GM23338 (cell line): ENCODE measurements around the gene LHX5. TPM values are rescaled to one million over a fixed set of nuclear protein-coding genes. Genes with fewer than 3 reads are reported as not detected.

Experiments
- ATAC-seq: fragments of 200-7000 bp; cut with Tn5 transposase; 3 replicates; pipeline ENCODE4 v1.9.1; 2020
- DNase-seq: peaks from one replicate; pipeline ENCODE4 v3.0.0-alpha.2; 2015; ENCODE audit warnings: low spot score
- H2AFZ ChIP-seq: fragments of 200-600 bp; sonication (generic); 2 replicates; pipeline ENCODE4 v1.8.0; 2016; ENCODE audit warnings: antibody characterized with exemption, mild to moderate bottlenecking, moderate library complexity
- H3F3A ChIP-seq: fragments of 200-600 bp; sonication (generic); replicated peaks from 2 replicates; pipeline ENCODE4 v1.8.0; 2017; ENCODE audit warnings: antibody characterized with exemption, mixed run types, low read depth
- H3K27ac ChIP-seq: fragments of 200-600 bp; sonication (generic); 2 replicates; pipeline ENCODE4 v1.6.1; 2016; ENCODE audit warnings: low read depth
- H3K27me3 ChIP-seq: fragments of 200-600 bp; sonication (generic); 2 replicates; pipeline ENCODE4 v1.8.0; 2016; ENCODE audit warnings: mild to moderate bottlenecking, mixed run types, moderate library complexity; ENCODE audit not compliant: insufficient read depth
- H3K36me3 ChIP-seq: fragments of 200-600 bp; sonication (generic); 2 replicates; pipeline ENCODE4 v1.8.0; 2016; ENCODE audit warnings: mild to moderate bottlenecking; ENCODE audit not compliant: insufficient read depth
- H3K4me1 ChIP-seq: fragments of 200-600 bp; sonication (generic); 2 replicates; pipeline ENCODE4 v1.8.0; 2016; ENCODE audit warnings: mild to moderate bottlenecking, moderate library complexity; ENCODE audit not compliant: insufficient read depth
- H3K4me2 ChIP-seq: fragments of 200-600 bp; sonication (generic); 2 replicates; pipeline ENCODE4 v1.7.1; 2017; ENCODE audit warnings: mixed run types
- H3K4me3 ChIP-seq: fragments of 200-600 bp; sonication (generic); 2 replicates; pipeline ENCODE4 v1.6.1; 2016; ENCODE audit warnings: mixed run types
- H3K79me2 ChIP-seq: fragments of 200-600 bp; sonication (generic); replicated peaks from 2 replicates; pipeline ENCODE4 v1.8.0; 2017; ENCODE audit warnings: mild to moderate bottlenecking; ENCODE audit not compliant: insufficient read depth
- H3K9me2 ChIP-seq: fragments of 200-600 bp; sonication (generic); 2 replicates; pipeline ENCODE4 v1.8.0; 2017; ENCODE audit not compliant: insufficient read depth
- H4K20me1 ChIP-seq: fragments of 200-600 bp; sonication (generic); replicated peaks from 2 replicates; pipeline ENCODE4 v1.8.0; 2017; ENCODE audit warnings: mild to moderate bottlenecking; ENCODE audit not compliant: insufficient read depth
- H3K27ac Mint-ChIP-seq: 2 replicates; pipeline ENCODE4 v1.8.0; 2020; ENCODE audit warnings: inconsistent platforms, mild to moderate bottlenecking, moderate library complexity, mixed read lengths
- H3K27me3 Mint-ChIP-seq: 3 replicates; pipeline ENCODE4 v1.8.0; 2022; ENCODE audit warnings: low read depth, mild to moderate bottlenecking, moderate library complexity, mixed read lengths, inconsistent platforms; ENCODE audit not compliant: insufficient read depth, poor library complexity
- H3K36me3 Mint-ChIP-seq: 3 replicates; pipeline ENCODE4 v1.8.0; 2021; ENCODE audit warnings: low read depth, mild to moderate bottlenecking, inconsistent platforms, moderate library complexity, mixed read lengths
- H3K4me1 Mint-ChIP-seq: 3 replicates; pipeline ENCODE4 v1.8.0; 2020; ENCODE audit warnings: mild to moderate bottlenecking, inconsistent platforms, mixed read lengths
- H3K4me3 Mint-ChIP-seq: 3 replicates; pipeline ENCODE4 v1.8.0; 2021; ENCODE audit warnings: moderate library complexity, mild to moderate bottlenecking, inconsistent platforms, mixed read lengths
- H3K9me3 Mint-ChIP-seq: 3 replicates; pipeline ENCODE4 v1.8.0; 2020; ENCODE audit warnings: moderate library complexity, mild to moderate bottlenecking, inconsistent platforms, mixed read lengths
- CREB1 ChIP-seq: fragments of 250-450 bp; sonication (Bioruptor Pico); IDR thresholded peaks from 2 replicates; pipeline ENCODE4 v1.5.0; 2020; ENCODE audit warnings: low read depth, mild to moderate bottlenecking, moderate library complexity
- EZH2 ChIP-seq: fragments of 200-600 bp; sonication (generic); IDR thresholded peaks from one replicate; pipeline ENCODE4 v1.8.0; 2017; ENCODE audit warnings: antibody characterized with exemption, mild to moderate bottlenecking, low read depth; ENCODE audit not compliant: unreplicated experiment
- EZH2phosphoT487 ChIP-seq: fragments of 200-600 bp; sonication (generic); IDR thresholded peaks from one replicate; pipeline ENCODE4 v1.8.1; 2018; ENCODE audit warnings: antibody characterized with exemption; ENCODE audit not compliant: unreplicated experiment
- JUNB ChIP-seq: IDR thresholded peaks from one replicate; pipeline ENCODE4 v1.6.1; 2016; ENCODE audit warnings: antibody characterized with exemption; ENCODE audit not compliant: unreplicated experiment
- NANOG ChIP-seq: IDR thresholded peaks from 2 replicates; pipeline ENCODE4 v1.6.1; 2016; ENCODE audit warnings: antibody characterized with exemption, borderline replicate concordance
- POLR2AphosphoS5 ChIP-seq: IDR thresholded peaks from 2 replicates; pipeline ENCODE4 v1.6.1; 2016; ENCODE audit warnings: antibody characterized with exemption, low read depth
- STAT1 ChIP-seq: IDR thresholded peaks from one replicate; pipeline ENCODE4 v1.6.1; 2016; ENCODE audit warnings: antibody characterized with exemption; ENCODE audit not compliant: unreplicated experiment
- ZNF114 ChIP-seq: fragments of 250-450 bp; sonication (Bioruptor Pico); IDR thresholded peaks from 2 replicates; pipeline ENCODE4 v1.5.0; 2020; ENCODE audit warnings: mild to moderate bottlenecking, moderate library complexity
- ZNF331 ChIP-seq: fragments of 250-450 bp; sonication (Bioruptor Pico); IDR thresholded peaks from 2 replicates; pipeline ENCODE4 v1.5.0; 2020; ENCODE audit warnings: low read depth, mild to moderate bottlenecking, moderate library complexity
- polyA plus RNA-seq: library from polyadenylated mRNA; unstranded; fragments of >200 nt; fragmentation: Nextera tagmentation; extraction: Ambion mirVana; gene quantifications from 2 replicates; pipeline ENCODE4 v1.2.1, GENCODE V29; 2016
- total RNA-seq: library from RNA; depleted of rRNA; stranded (reverse); fragments of >200 nt; shearing (Covaris generic); gene quantifications from 2 replicates; pipeline ENCODE4 v1.2.3, GENCODE V29; 2014
- TF ChIP-seq, protein P1 (sequence below): IDR thresholded peaks from 2 replicates; pipeline ENCODE4 v1.6.1; 2016; ENCODE audit warnings: antibody characterized with exemption
- TF ChIP-seq, protein P2 (sequence below), 2 experiments: fragments of 200-600 bp in 1 of 2; sonication (generic) in 1 of 2; conservative IDR thresholded peaks; 2 replicates each; pipeline versions ENCODE4 v1.5.1 to v1.6.1; 2016 to 2017; ENCODE audit warnings: antibody characterized with exemption in 2 of 2, low read depth in 2 of 2, mild to moderate bottlenecking in 2 of 2, moderate library complexity in 1 of 2
- TF ChIP-seq, protein P3 (sequence below): IDR thresholded peaks from one replicate; pipeline ENCODE4 v1.6.1; 2018; ENCODE audit warnings: antibody characterized with exemption; ENCODE audit not compliant: unreplicated experiment
- TF ChIP-seq, protein P4 (sequence below): fragments of 250-450 bp; sonication (Bioruptor Pico); IDR thresholded peaks from 2 replicates; pipeline ENCODE4 v1.5.0; 2020; ENCODE audit warnings: mild to moderate bottlenecking, moderate library complexity

Gene LHX5
- total and polyA plus RNA-seq, 2 experiments from 2014 or later = 0.18 TPM; not detected in 1

DNA sequence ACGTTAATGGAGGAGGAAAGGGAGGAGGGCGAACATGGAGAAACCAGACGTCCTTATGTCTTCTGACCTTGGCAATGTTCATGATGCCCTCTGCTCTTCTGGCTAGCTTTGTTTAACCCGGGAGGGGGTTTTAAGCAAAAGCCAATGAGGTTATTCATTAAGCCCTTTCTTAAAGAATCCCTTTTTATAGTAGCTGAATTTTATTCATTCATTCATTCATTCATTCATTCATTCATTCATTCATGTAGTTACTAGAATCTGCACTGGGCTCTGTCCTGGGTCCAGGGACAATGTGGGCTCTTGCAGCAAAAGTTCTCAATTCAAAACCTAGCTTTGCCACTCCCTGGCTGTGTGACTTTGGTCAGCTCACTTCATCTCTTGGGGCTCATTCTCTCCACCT is 14.0 kb downstream of the LHX5 start:
- Histone ChIP-seq H3K36me3 (no peaks in the 10 kb centered on the region), H3K27ac (no peak overlapping the region)

More for the DNA sequence above, 14.0 kb downstream of the LHX5 start:
- Mint-ChIP-seq H3K27me3 (peaks cover 25% of the 10 kb centered on the region), H3K27ac (no peak overlapping the region), H3K4me3 (no peak overlapping the region), H3K9me3 (no peaks in the 10 kb centered on the region), H3K36me3 (no peaks in the 10 kb centered on the region), H3K4me1 (peaks cover 22% of the 10 kb centered on the region)
- peaks cover 23% of the 10 kb centered on the region for H3K27me3 ChIP-seq
- H3K79me2 ChIP-seq = no peaks in the 10 kb centered on the region
- H3K4me1 ChIP-seq = peaks cover 8% of the 10 kb centered on the region; the same call in 1 of the 2 replicates
- DNase-seq (no peak), ATAC-seq (no peak)
- no peak overlapping the region for H3K4me2 ChIP-seq
- no peak overlapping the region for H3K4me3 ChIP-seq
- H2AFZ ChIP-seq = no peak overlapping the region
- no peaks in the 10 kb centered on the region for H3K9me2 ChIP-seq
- H4K20me1 ChIP-seq = no peaks in the 10 kb centered on the region
- H3F3A ChIP-seq = no peaks in the 10 kb centered on the region
- TF ChIP-seq, protein P1, sequence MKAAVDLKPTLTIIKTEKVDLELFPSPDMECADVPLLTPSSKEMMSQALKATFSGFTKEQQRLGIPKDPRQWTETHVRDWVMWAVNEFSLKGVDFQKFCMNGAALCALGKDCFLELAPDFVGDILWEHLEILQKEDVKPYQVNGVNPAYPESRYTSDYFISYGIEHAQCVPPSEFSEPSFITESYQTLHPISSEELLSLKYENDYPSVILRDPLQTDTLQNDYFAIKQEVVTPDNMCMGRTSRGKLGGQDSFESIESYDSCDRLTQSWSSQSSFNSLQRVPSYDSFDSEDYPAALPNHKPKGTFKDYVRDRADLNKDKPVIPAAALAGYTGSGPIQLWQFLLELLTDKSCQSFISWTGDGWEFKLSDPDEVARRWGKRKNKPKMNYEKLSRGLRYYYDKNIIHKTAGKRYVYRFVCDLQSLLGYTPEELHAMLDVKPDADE = no peak
- TF ChIP-seq STAT1 (no peak), POLR2AphosphoS5 (no peak), EZH2 (no peak), NANOG (no peak), EZH2phosphoT487 (no peak), ZNF331 (no peak), JUNB (no peak), CREB1 (CRISPR knock-in tag) (no peak), ZNF114 (CRISPR knock-in tag) (no peak)
- TF ChIP-seq, protein P2, sequence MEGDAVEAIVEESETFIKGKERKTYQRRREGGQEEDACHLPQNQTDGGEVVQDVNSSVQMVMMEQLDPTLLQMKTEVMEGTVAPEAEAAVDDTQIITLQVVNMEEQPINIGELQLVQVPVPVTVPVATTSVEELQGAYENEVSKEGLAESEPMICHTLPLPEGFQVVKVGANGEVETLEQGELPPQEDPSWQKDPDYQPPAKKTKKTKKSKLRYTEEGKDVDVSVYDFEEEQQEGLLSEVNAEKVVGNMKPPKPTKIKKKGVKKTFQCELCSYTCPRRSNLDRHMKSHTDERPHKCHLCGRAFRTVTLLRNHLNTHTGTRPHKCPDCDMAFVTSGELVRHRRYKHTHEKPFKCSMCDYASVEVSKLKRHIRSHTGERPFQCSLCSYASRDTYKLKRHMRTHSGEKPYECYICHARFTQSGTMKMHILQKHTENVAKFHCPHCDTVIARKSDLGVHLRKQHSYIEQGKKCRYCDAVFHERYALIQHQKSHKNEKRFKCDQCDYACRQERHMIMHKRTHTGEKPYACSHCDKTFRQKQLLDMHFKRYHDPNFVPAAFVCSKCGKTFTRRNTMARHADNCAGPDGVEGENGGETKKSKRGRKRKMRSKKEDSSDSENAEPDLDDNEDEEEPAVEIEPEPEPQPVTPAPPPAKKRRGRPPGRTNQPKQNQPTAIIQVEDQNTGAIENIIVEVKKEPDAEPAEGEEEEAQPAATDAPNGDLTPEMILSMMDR (conservative IDR thresholded peaks at IDR 0.05; ENCODE audit: low read depth in 2 of 2) = no peak
- TF ChIP-seq, protein P3, sequence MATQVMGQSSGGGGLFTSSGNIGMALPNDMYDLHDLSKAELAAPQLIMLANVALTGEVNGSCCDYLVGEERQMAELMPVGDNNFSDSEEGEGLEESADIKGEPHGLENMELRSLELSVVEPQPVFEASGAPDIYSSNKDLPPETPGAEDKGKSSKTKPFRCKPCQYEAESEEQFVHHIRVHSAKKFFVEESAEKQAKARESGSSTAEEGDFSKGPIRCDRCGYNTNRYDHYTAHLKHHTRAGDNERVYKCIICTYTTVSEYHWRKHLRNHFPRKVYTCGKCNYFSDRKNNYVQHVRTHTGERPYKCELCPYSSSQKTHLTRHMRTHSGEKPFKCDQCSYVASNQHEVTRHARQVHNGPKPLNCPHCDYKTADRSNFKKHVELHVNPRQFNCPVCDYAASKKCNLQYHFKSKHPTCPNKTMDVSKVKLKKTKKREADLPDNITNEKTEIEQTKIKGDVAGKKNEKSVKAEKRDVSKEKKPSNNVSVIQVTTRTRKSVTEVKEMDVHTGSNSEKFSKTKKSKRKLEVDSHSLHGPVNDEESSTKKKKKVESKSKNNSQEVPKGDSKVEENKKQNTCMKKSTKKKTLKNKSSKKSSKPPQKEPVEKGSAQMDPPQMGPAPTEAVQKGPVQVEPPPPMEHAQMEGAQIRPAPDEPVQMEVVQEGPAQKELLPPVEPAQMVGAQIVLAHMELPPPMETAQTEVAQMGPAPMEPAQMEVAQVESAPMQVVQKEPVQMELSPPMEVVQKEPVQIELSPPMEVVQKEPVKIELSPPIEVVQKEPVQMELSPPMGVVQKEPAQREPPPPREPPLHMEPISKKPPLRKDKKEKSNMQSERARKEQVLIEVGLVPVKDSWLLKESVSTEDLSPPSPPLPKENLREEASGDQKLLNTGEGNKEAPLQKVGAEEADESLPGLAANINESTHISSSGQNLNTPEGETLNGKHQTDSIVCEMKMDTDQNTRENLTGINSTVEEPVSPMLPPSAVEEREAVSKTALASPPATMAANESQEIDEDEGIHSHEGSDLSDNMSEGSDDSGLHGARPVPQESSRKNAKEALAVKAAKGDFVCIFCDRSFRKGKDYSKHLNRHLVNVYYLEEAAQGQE = no peak
- TF ChIP-seq, protein P4, sequence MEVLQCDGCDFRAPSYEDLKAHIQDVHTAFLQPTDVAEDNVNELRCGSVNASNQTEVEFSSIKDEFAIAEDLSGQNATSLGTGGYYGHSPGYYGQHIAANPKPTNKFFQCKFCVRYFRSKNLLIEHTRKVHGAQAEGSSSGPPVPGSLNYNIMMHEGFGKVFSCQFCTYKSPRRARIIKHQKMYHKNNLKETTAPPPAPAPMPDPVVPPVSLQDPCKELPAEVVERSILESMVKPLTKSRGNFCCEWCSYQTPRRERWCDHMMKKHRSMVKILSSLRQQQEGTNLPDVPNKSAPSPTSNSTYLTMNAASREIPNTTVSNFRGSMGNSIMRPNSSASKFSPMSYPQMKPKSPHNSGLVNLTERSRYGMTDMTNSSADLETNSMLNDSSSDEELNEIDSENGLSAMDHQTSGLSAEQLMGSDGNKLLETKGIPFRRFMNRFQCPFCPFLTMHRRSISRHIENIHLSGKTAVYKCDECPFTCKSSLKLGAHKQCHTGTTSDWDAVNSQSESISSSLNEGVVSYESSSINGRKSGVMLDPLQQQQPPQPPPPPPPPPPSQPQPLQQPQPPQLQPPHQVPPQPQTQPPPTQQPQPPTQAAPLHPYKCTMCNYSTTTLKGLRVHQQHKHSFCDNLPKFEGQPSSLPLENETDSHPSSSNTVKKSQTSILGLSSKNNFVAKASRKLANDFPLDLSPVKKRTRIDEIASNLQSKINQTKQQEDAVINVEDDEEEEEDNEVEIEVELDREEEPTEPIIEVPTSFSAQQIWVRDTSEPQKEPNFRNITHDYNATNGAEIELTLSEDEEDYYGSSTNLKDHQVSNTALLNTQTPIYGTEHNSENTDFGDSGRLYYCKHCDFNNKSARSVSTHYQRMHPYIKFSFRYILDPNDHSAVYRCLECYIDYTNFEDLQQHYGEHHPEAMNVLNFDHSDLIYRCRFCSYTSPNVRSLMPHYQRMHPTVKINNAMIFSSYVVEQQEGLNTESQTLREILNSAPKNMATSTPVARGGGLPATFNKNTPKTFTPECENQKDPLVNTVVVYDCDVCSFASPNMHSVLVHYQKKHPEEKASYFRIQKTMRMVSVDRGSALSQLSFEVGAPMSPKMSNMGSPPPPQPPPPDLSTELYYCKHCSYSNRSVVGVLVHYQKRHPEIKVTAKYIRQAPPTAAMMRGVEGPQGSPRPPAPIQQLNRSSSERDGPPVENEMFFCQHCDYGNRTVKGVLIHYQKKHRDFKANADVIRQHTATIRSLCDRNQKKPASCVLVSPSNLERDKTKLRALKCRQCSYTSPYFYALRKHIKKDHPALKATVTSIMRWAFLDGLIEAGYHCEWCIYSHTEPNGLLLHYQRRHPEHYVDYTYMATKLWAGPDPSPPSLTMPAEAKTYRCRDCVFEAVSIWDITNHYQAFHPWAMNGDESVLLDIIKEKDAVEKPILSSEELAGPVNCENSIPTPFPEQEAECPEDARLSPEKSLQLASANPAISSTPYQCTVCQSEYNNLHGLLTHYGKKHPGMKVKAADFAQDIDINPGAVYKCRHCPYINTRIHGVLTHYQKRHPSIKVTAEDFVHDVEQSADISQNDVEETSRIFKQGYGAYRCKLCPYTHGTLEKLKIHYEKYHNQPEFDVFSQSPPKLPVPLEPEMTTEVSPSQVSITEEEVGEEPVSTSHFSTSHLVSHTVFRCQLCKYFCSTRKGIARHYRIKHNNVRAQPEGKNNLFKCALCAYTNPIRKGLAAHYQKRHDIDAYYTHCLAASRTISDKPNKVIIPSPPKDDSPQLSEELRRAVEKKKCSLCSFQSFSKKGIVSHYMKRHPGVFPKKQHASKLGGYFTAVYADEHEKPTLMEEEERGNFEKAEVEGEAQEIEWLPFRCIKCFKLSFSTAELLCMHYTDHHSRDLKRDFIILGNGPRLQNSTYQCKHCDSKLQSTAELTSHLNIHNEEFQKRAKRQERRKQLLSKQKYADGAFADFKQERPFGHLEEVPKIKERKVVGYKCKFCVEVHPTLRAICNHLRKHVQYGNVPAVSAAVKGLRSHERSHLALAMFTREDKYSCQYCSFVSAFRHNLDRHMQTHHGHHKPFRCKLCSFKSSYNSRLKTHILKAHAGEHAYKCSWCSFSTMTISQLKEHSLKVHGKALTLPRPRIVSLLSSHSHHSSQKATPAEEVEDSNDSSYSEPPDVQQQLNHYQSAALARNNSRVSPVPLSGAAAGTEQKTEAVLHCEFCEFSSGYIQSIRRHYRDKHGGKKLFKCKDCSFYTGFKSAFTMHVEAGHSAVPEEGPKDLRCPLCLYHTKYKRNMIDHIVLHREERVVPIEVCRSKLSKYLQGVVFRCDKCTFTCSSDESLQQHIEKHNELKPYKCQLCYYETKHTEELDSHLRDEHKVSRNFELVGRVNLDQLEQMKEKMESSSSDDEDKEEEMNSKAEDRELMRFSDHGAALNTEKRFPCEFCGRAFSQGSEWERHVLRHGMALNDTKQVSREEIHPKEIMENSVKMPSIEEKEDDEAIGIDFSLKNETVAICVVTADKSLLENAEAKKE = no peak
